Heart left ventricle (tissue), 16 donors: ENCODE results near the gene DUSP6. TPM values are rescaled to one million over a fixed set of nuclear protein-coding genes. Genes with fewer than 3 reads are reported as not detected.

Source experiments
- ATAC-seq, 4 donors: fragments of 200-7000 bp; cut with Tn5 transposase; one replicate each; pipeline ENCODE4 v1.9.1; 2020 to 2022; ENCODE audit warnings: moderate library complexity in 4 of 4, mild to moderate bottlenecking in 3 of 4, moderate number of reproducible peaks in 1 of 4
- DNase-seq, 5 donors: peaks; one replicate each; pipeline ENCODE4 v3.0.0-alpha.2; 2020
- H3K27ac ChIP-seq, 12 donors: fragments of 200-600 bp; sonication (generic) in 4 of 12; one replicate each; pipeline versions ENCODE4 v1.5.0 to v1.8.0; 2016 to 2022; ENCODE audit warnings: mild to moderate bottlenecking in 2 of 12
- H3K27me3 ChIP-seq, 9 donors: fragments of 200-600 bp; sonication (generic) in 2 of 9; one replicate each; pipeline versions ENCODE4 v1.5.1 to v1.8.0; 2016 to 2022; ENCODE audit warnings: mild to moderate bottlenecking in 3 of 9
- H3K36me3 ChIP-seq, 9 donors: fragments of 200-600 bp; sonication (generic) in 2 of 9; one replicate each; pipeline versions ENCODE4 v1.5.0 to v1.8.0; 2018 to 2022; ENCODE audit warnings: mild to moderate bottlenecking in 2 of 9
- H3K4me1 ChIP-seq, 12 donors: fragments of 200-600 bp; sonication (generic) in 4 of 12; one replicate each; pipeline versions ENCODE4 v1.5.0 to v1.8.0; 2016 to 2022; ENCODE audit warnings: mild to moderate bottlenecking in 3 of 12
- H3K4me3 ChIP-seq, 12 donors: fragments of 200-600 bp; sonication (generic) in 4 of 12; one replicate each; pipeline versions ENCODE4 v1.5.0 to v1.8.0; 2017 to 2022; ENCODE audit warnings: mild to moderate bottlenecking in 9 of 12, moderate library complexity in 4 of 12
- H3K9me3 ChIP-seq, 12 donors: fragments of 200-600 bp; sonication (generic) in 4 of 12; one replicate each; pipeline versions ENCODE4 v1.5.0 to v1.8.0; 2016 to 2022; ENCODE audit warnings: mild to moderate bottlenecking in 1 of 12
- POLR2A ChIP-seq, 2 donors: fragments of 450-650 bp; IDR thresholded peaks; one replicate each; pipeline ENCODE4 v1.6.1; 2017; ENCODE audit warnings: antibody characterized with exemption in 2 of 2, mild to moderate bottlenecking in 2 of 2, moderate library complexity in 2 of 2
- WGBS, 4 donors: extraction: QIAGEN DNeasy Blood & Tissue Kit in 2 of 4; methylation state at CpG; one replicate each; pipeline versions ENCODE4 v1.1.5 to v1.1.7; 2013 to 2018; 5-methylcytosine and 5-hydroxymethylcytosine counted together
- intact Hi-C, 10 donors: fragments of 100-400 bp; cut with DNase I; formaldehyde crosslinking; loops; one replicate each; pipeline versions ENCODE4 v1.11.1 to v1.14.2; 2022
- polyA plus RNA-seq, 2 donors: library from polyadenylated mRNA; stranded (reverse); fragments of 200-250 nt; gene quantifications; one replicate each; pipeline ENCODE4 v1.2.3, GENCODE V29; 2013
- total RNA-seq, 9 donors: library from RNA; depleted of rRNA in 2 of 9; stranded (reverse); fragments of >200 nt in 2 of 9; fragmentation: NEBNext Ultra II Directional in 3 of 9; extraction: Animal tissue kit (Norgen Biotek cat#: 25700) in 3 of 9; gene quantifications; one replicate each; pipeline versions ENCODE4 v1.1.0 to v1.2.4, GENCODE V29; 2016 to 2023
- TF ChIP-seq, protein P1 (sequence below), 12 donors: fragments of 200-600 bp; sonication (generic) in 4 of 12; IDR thresholded peaks; one replicate each; pipeline versions ENCODE4 v1.5.0 to v1.8.0; 2018 to 2022; ENCODE audit warnings: antibody characterized with exemption in 12 of 12, mild to moderate bottlenecking in 5 of 12
- donor health status: ischemic (EF 13 %, LVEDD 7.1; RV severe dilation, severe dysfunction).
- donor health status: healthy with polysubstance abuse.
- donor health status: DM: no; HTN: yes; CAD: no.
- donor health status: DM: no; HTN: no; CAD: no.
- donor health status: ischemic (EF 25% LVEDD 6.9; RV normal size, moderate dysfunction).
- donor health status: ischemic (EF 25% LVEDD 5.7; RV mildly dilated, moderate dysfunction).
- donor health status: healthy.
- donor health status: DM: yes; HTN: yes; CAD: no.
- donor health status: ischemic (EF 35%, LVEDD 5.7; RV mildly dilated, moderate dysfunction).
- donor health status: nonischemic (EF 11% LVEDD 7.7; RV severe dilation, severe dysfunction).
- donor health status: DM: yes; HTN: yes; CAD: no.
- donor health status: PGD.
- donor health status: ischemic (EF 29% LVEDD 5.4; RV normal size, mild dysfunction).
- donor health status: nonischemic (EF 23%, LVEDD 6.1; RV moderate dilation, normal function).

Gene DUSP6
- total and polyA plus RNA-seq, 11 donors = 4.8 to 66.7 (median 21.4) TPM

DNA sequence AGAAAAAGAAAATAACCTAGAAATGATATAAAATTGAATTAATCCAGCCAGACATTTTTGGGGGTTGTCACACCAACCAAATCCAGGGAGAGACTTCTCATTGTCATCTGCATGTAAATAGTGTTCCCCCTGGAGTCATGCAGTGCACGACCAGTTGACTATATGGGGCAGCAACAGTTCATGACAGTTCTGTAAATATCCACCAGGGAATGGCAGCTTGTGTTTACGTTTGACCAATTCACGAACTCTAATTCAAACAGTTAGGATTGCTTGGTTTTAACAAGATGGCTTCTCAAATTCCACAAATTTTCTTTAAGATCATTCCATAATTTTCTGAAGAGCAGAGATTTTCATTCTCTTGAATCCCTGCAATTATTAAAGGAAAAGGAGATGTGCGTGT is 43.4 kb upstream of the DUSP6 start:
- peaks cover 0 to 41% (median 6%) of the 10 kb centered on the region in 12 donors for H3K4me1 ChIP-seq
- H3K36me3 ChIP-seq = no peaks in the 10 kb centered on the region
- intact Hi-C loops = loop anchor here in 1 of 10 donors (10.0 kb wide), 1 partner anchor 59 kb away; no protein-coding TSS in a partner anchor
- no peak overlapping the region for H3K4me3 ChIP-seq
- no peaks in the 10 kb centered on the region for H3K9me3 ChIP-seq
- H3K27ac ChIP-seq = no peak overlapping the region
- DNase-seq (no peak), ATAC-seq (no peak)
- 73 to 88% (median 83%) methylated on average over 4 of the region's 4 CpGs for WGBS, 4 donors
- no peaks in the 10 kb centered on the region for H3K27me3 ChIP-seq
- no peak for TF ChIP-seq POLR2A (IDR thresholded peaks at IDR 0.05)
- TF ChIP-seq, protein P1, sequence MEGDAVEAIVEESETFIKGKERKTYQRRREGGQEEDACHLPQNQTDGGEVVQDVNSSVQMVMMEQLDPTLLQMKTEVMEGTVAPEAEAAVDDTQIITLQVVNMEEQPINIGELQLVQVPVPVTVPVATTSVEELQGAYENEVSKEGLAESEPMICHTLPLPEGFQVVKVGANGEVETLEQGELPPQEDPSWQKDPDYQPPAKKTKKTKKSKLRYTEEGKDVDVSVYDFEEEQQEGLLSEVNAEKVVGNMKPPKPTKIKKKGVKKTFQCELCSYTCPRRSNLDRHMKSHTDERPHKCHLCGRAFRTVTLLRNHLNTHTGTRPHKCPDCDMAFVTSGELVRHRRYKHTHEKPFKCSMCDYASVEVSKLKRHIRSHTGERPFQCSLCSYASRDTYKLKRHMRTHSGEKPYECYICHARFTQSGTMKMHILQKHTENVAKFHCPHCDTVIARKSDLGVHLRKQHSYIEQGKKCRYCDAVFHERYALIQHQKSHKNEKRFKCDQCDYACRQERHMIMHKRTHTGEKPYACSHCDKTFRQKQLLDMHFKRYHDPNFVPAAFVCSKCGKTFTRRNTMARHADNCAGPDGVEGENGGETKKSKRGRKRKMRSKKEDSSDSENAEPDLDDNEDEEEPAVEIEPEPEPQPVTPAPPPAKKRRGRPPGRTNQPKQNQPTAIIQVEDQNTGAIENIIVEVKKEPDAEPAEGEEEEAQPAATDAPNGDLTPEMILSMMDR (IDR thresholded peaks at IDR 0.05) = no peak

DNA sequence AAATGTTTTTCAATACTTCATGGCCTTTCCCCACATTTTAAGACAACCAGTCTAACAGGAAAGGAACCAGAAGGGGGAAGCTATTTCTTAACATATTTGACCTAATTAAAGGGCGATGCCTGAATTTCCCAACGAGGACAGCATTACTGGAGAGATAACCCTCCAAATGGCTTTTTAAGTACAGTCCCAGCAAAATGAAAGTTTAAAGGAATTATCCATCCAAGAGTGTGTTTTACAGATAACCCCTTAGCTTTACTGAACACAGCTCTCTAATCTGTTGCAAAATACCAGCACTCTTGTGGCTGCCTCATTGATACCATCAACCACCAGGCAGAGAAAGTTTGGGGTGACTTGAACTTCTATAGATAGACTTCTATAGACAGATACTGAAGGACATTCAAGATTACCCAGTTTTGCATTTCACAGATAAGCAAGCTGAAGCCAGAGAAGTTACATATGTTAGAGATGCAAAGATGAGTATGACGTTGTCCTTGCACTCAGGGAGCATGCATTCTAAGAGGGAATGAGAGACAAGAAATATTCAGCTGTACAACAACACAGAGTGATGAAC is 41.3 kb upstream of the DUSP6 start:
- ATAC-seq (no peak), DNase-seq (no peak)
- Histone ChIP-seq H3K36me3 (no peaks in the 10 kb centered on the region), H3K27me3 (no peaks in the 10 kb centered on the region), H3K9me3 (no peaks in the 10 kb centered on the region), H3K27ac (peak overlapping the region in 1 of 12 donors; percentile 25), H3K4me1 (peaks cover 0 to 57% (median 21%) of the 10 kb centered on the region in 12 donors), H3K4me3 (no peak overlapping the region)
- WGBS, 4 donors = 58 to 79% (median 63%) methylated on average over 3 of the region's 3 CpGs
- intact Hi-C loops = loop anchor here in 2 of 10 donors (5.0 to 10.0 kb wide), 2 partner anchors 41 to 61 kb away; partner anchors contain the start of gene DUSP6 (in 1 of the 2)
- no peak for TF ChIP-seq POLR2A (IDR thresholded peaks at IDR 0.05)
- TF ChIP-seq, protein P1 (IDR thresholded peaks at IDR 0.05) = no peak

DNA sequence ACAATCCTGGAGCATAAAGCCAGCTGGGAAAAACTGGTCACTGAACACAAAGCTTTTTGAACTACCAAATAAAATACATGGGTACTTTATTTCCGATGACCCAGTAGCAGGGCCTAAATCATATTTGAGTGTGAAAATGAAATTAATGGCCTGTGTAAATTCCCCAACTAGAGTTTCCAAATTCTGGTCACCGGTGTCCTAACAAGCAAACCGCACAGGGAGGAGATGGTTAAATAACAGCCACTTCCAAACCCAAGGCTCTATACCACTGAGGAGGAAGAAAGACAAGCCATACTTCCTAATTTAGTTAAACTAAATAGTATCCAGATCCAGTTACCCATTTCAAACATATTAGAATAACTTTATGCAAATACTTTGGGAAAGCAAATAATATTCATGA is 40.1 kb upstream of the DUSP6 start:
- intact Hi-C loops = loop anchor here in 2 of 10 donors (5.0 to 10.0 kb wide), 2 partner anchors 40 to 62 kb away; partner anchors contain the start of gene DUSP6 (in 1 of the 2)
- no peak overlapping the region for H3K27ac ChIP-seq
- 94 to 98% (median 95%) methylated on average over 3 of the region's 3 CpGs for WGBS, 4 donors
- H3K36me3 ChIP-seq = no peaks in the 10 kb centered on the region
- TF ChIP-seq POLR2A (IDR thresholded peaks at IDR 0.05) = no peak
- TF ChIP-seq, protein P1 (IDR thresholded peaks at IDR 0.05) = no peak
- no peaks in the 10 kb centered on the region for H3K9me3 ChIP-seq
- H3K27me3 ChIP-seq = no peaks in the 10 kb centered on the region
- ATAC-seq (no peak), DNase-seq (no peak)
- H3K4me3 ChIP-seq = no peak overlapping the region
- H3K4me1 ChIP-seq = peaks cover 0 to 51% (median 21%) of the 10 kb centered on the region in 12 donors

DNA sequence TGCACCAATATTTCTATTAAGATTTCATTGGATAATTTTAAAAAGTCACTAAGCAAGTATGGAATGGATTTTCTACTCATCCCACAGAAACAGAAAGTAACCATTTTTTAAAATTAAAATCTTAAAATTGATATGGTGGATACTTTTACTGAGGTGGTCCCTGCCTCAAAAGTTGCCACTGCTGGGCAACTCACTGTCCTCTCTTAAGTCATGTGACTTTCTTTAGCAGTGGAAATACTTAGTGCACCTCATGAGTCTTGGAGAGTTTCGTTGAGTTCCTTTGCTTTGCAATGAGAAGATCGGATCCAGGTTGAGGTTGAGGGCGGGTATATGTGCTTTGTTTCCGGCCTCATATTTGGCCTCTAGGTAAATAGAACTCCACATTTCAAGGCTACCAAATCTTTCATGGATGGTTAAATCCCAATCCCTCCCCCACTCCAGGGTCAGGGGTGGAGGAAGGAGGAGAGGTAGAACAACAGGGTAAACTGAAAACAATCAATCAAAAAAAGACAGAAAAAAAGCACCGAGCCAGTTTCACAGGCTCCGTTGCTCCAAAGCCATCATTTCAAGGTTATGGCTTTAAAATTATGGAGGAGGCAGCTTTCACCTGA is 39.5 kb upstream of the DUSP6 start:
- H3K4me1 ChIP-seq = peaks cover 0 to 49% (median 21%) of the 10 kb centered on the region in 12 donors
- intact Hi-C loops = loop anchor here in 3 of 10 donors (2.0 to 10.0 kb wide), 4 partner anchors 39 to 63 kb away; partner anchors contain the start of gene DUSP6 (in 2 of the 3)
- no peaks in the 10 kb centered on the region for H3K27me3 ChIP-seq
- TF ChIP-seq, protein P1 (IDR thresholded peaks at IDR 0.05) = no peak
- TF ChIP-seq POLR2A (IDR thresholded peaks at IDR 0.05) = no peak
- no peaks in the 10 kb centered on the region for H3K9me3 ChIP-seq
- no peak for ATAC-seq
- peak overlapping the region in 1 of 12 donors; percentile 80 for H3K27ac ChIP-seq
- H3K36me3 ChIP-seq = no peaks in the 10 kb centered on the region
- WGBS, 4 donors = 96 to 98% (median 97%) methylated on average over 6 of the region's 6 CpGs
- no peak for DNase-seq
- H3K4me3 ChIP-seq = no peak overlapping the region
